GM23248 (cell line): ENCODE measurements around the gene STMP1.

Source experiments
- EZH2 ChIP-seq: fragments of 200-600 bp; sonication (generic); IDR thresholded peaks from 2 replicates; pipeline ENCODE4 v1.6.1; 2018; ENCODE audit warnings: antibody characterized with exemption, mild to moderate bottlenecking; ENCODE audit not compliant: insufficient read depth, poor library complexity, severe bottlenecking
- EZH2phosphoT487 ChIP-seq: fragments of 200-600 bp; sonication (generic); IDR thresholded peaks from 2 replicates; pipeline ENCODE4 v1.6.1; 2018; ENCODE audit warnings: antibody characterized with exemption, moderate library complexity, mild to moderate bottlenecking, low read depth; ENCODE audit not compliant: insufficient read depth

GRCh38 chr7:135718219-135718618 is 55.9 kb downstream of the STMP1 start:
- TF ChIP-seq EZH2 (no peak), EZH2phosphoT487 (no peak)
